KMS-11 (cell line): ENCODE measurements around the gene CD79A.

Experiments used
- H2AFZ ChIP-seq: fragments of 200-600 bp; sonication (generic); 2 replicates; pipeline ENCODE4 v1.6.1; 2016; ENCODE audit warnings: antibody characterized with exemption, mixed run types, low read depth
- H3K27ac ChIP-seq: fragments of 200-600 bp; sonication (generic); 2 replicates; pipeline ENCODE4 v1.6.1; 2016; ENCODE audit warnings: mild to moderate bottlenecking, mixed run types
- H3K27me3 ChIP-seq: fragments of 200-600 bp; sonication (generic); 2 replicates; pipeline ENCODE4 v1.6.1; 2017; ENCODE audit warnings: mild to moderate bottlenecking, low read depth, mixed run types, moderate library complexity; ENCODE audit not compliant: insufficient read depth
- H3K36me3 ChIP-seq: fragments of 200-600 bp; sonication (generic); 2 replicates; pipeline ENCODE4 v1.6.1; 2017; ENCODE audit warnings: mild to moderate bottlenecking, mixed run types; ENCODE audit not compliant: insufficient read depth
- H3K4me1 ChIP-seq: fragments of 200-600 bp; sonication (generic); 2 replicates; pipeline ENCODE4 v1.6.1; 2016; ENCODE audit warnings: mild to moderate bottlenecking, low read depth, mixed run types; ENCODE audit not compliant: poor library complexity, severe bottlenecking
- H3K4me2 ChIP-seq: fragments of 200-600 bp; sonication (generic); 2 replicates; pipeline ENCODE4 v1.7.0; 2016; ENCODE audit warnings: mild to moderate bottlenecking, mixed run types
- H3K4me3 ChIP-seq: fragments of 200-600 bp; sonication (generic); IDR thresholded peaks from 2 replicates; pipeline ENCODE4 v1.6.1; 2017; ENCODE audit warnings: low read depth, low read length, mixed read lengths; ENCODE audit not compliant: insufficient read depth
- H3K79me2 ChIP-seq: fragments of 200-600 bp; sonication (generic); 2 replicates; pipeline ENCODE4 v1.6.1; 2016; ENCODE audit warnings: low read depth, mixed run types; ENCODE audit not compliant: insufficient read depth
- H3K9ac ChIP-seq: fragments of 200-600 bp; sonication (generic); 2 replicates; pipeline ENCODE4 v1.6.1; 2016; ENCODE audit warnings: mild to moderate bottlenecking, mixed run types
- H4K20me1 ChIP-seq: fragments of 200-600 bp; sonication (generic); 2 replicates; pipeline ENCODE4 v1.6.1; 2016; ENCODE audit warnings: mild to moderate bottlenecking, mixed run types; ENCODE audit not compliant: insufficient read depth
- CTCF ChIP-seq: fragments of 200-600 bp; sonication (generic); conservative IDR thresholded peaks from 2 replicates; pipeline ENCODE4 v1.6.1; 2017; ENCODE audit warnings: low read depth, mild to moderate bottlenecking, antibody characterized with exemption, low read length, moderate library complexity, mixed read lengths

CD79A gene

DNA sequence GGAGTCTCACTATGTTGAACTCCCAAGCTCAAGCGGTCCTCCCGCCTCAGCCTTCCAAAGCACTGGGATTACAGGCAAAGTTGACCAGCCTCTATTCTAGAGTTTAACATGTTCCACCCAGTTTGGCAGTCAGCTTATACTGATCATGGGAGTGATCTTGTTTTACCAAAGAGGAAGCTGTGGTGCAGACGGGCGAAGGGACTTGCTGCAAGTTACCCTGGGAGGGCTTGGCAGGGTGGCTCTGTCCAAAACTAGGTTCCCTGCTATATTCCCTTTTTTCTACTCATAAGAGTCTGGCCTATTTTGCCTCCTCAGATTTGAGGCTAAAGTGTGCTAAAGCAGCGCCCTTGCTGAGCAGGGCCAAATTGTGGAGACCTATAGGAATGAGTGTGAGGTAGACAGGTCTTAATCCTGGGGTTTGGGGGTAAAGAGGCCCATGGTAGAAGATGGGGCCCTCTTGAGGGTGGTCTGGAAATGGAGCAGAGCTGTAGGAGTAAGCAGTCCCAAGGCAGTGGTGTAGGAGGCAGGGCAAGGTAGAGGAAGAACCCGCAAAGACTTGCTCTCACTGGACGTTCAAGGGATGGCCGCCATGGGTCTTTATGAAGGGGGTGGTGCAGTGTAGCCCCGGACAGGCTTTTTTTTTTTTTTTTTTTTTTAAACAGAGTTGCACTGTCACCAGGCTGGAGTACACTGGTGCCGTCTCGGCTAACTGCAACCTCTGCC, 13.7 kb upstream of the CD79A start:
- Histone ChIP-seq H2AFZ (no peak overlapping the region), H3K27me3 (no peaks in the 10 kb centered on the region; the same call in 1 of the 2 replicates), H3K27ac (no peak overlapping the region), H4K20me1 (peaks cover 30% of the 10 kb centered on the region), H3K4me2 (peak overlapping the region; percentile 97; the same call in 1 of the 2 replicates), H3K79me2 (peaks cover 81% of the 10 kb centered on the region), H3K9ac (no peak overlapping the region), H3K4me1 (peaks cover 80% of the 10 kb centered on the region), H3K4me3 (no peak overlapping the region), H3K36me3 (peaks cover 40% of the 10 kb centered on the region; the same call in 1 of the 2 replicates)
- no peak for TF ChIP-seq CTCF

DNA sequence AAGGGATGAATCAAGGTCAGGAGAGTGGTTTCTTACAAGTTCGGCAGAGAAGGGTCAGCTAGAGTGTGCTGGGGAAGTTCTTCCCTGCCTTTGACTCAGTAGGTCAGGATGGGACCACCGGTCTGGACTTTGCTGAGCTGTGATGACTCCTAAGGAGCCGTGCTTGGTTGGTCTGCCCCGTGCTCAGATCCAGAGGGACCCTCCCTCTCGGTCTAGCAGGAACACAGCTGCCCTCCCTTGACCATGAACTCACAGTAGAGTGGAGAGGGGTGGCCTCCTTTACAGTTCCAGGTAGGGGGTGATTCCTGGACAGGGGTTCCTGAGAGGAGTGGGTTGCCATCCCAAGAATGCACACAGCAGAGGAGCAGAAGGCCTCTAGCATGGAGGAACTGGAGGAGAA, 12.7 kb upstream of the CD79A start:
- H3K79me2 ChIP-seq, result peaks cover 83% of the 10 kb centered on the region
- H3K4me1 ChIP-seq, result peaks cover 83% of the 10 kb centered on the region
- H3K27me3 ChIP-seq, result no peaks in the 10 kb centered on the region; the same call in 1 of the 2 replicates
- H3K4me2 ChIP-seq, result peak overlapping the region; percentile 34; the same call in 1 of the 2 replicates
- H2AFZ ChIP-seq, result no peak overlapping the region
- no peak overlapping the region for H3K4me3 ChIP-seq
- no peak overlapping the region for H3K9ac ChIP-seq
- H3K27ac ChIP-seq, result peak overlapping the region; percentile 14; the same call in 1 of the 2 replicates
- TF ChIP-seq CTCF, result no peak
- peaks cover 45% of the 10 kb centered on the region; the same call in 1 of the 2 replicates for H3K36me3 ChIP-seq
- peaks cover 36% of the 10 kb centered on the region for H4K20me1 ChIP-seq

DNA sequence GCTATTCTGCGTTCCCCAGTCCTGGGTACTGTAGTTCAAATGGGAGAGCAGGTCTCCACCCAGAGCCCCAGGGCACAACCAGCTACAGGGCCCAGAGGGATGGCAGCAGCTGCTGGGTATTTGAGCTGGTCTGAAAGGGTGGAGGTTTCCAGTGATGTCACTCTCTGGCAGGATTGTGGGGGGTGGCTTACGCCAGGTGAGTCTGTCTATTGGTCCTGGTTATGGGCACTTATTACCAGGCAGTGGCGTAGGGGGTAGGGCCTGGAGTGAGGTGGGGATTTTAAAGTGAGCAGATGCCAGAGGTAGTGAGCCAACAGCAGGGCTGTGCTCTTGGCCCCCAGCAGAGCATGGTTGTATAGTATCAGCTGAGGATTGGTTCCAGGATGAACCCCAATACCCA, 10.8 kb upstream of the CD79A start:
- H3K4me3 ChIP-seq, result no peak overlapping the region
- peak overlapping the region; percentile 11; the same call in 1 of the 2 replicates for H3K4me2 ChIP-seq
- peaks cover 72% of the 10 kb centered on the region for H3K79me2 ChIP-seq
- H3K27ac ChIP-seq, result no peak overlapping the region
- TF ChIP-seq CTCF, result no peak
- no peak overlapping the region for H2AFZ ChIP-seq
- H3K4me1 ChIP-seq, result peaks cover 100% of the 10 kb centered on the region
- H3K36me3 ChIP-seq, result peaks cover 52% of the 10 kb centered on the region; the same call in 1 of the 2 replicates
- peaks cover 42% of the 10 kb centered on the region for H4K20me1 ChIP-seq
- H3K9ac ChIP-seq, result no peak overlapping the region
- H3K27me3 ChIP-seq, result no peaks in the 10 kb centered on the region; the same call in 1 of the 2 replicates

- H4K20me1 ChIP-seq, result peaks cover 36% of the 10 kb centered on the region
- H3K4me2 ChIP-seq, result peak overlapping the region; percentile 14; the same call in 1 of the 2 replicates
- peak overlapping the region; percentile 29; the same call in 1 of the 2 replicates for H3K27ac ChIP-seq
- TF ChIP-seq CTCF, result no peak
- peaks cover 52% of the 10 kb centered on the region for H3K79me2 ChIP-seq
- H2AFZ ChIP-seq, result no peak overlapping the region
- peaks cover 33% of the 10 kb centered on the region; the same call in 1 of the 2 replicates for H3K36me3 ChIP-seq
- peaks cover 99% of the 10 kb centered on the region for H3K4me1 ChIP-seq
- no peak overlapping the region for H3K4me3 ChIP-seq
- no peak overlapping the region for H3K9ac ChIP-seq
- H3K27me3 ChIP-seq, result no peaks in the 10 kb centered on the region; the same call in 1 of the 2 replicates
Measured at GRCh38 chr19:41868120-41868988, 8.7 kb upstream of the CD79A start.
